Hair follicular keratinocyte (primary cell): ENCODE measurements around the gene HDGFL2. TPM values are rescaled to one million over a fixed set of nuclear protein-coding genes. Genes with fewer than 3 reads are reported as not detected.

Experiments
- total RNA-seq: library from RNA; depleted of rRNA; stranded (reverse); fragments of >200 nt; gene quantifications from 2 replicates; pipeline ENCODE4 v1.2.3, GENCODE V29; 2015

Gene HDGFL2
- total RNA-seq, result 46.5 and 65.3 TPM in 2 replicates

DNA sequence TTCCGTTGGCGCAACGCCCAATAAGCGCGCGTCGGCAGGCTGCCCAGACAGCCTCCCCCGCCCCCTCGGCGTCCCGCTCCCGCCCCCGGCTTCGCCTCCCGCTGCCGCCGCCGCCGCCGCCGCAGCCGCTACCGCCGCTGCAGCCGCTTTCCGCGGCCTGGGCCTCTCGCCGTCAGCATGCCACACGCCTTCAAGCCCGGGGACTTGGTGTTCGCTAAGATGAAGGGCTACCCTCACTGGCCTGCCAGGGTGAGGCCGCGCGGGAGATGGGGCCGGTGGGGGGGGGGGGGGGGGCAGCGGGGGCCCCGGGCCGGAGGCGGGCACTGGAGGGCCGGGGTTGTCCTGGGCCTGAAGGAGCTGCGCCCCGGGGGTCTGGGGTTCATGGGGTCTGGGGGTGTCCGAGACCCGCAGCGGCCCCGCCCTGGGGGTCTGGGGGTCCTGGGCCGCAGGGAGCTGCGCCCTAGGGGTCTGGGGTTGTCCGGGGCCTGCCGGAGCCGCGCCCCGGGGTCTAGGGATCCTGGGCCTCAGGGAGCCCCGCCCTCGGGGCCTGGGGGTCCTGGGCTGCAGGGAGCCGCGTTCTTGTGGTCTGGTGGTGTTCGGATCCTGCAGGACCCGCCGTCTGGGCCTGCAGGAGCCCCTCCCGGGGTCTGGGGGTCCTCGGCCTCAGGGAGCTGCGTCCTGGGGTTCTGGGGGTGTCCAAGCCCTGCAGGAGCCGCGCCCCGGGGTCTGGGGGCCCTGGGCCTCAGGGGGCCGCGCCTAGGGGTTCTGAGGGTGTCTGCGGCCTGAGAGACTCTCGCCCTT is at the start of gene HDGFL2:
TSS of gene HDGFL2 (plus strand) at position 124 of the 801 bp plus-strand sequence. CDS start at position 178, 54 bp downstream.

DNA sequence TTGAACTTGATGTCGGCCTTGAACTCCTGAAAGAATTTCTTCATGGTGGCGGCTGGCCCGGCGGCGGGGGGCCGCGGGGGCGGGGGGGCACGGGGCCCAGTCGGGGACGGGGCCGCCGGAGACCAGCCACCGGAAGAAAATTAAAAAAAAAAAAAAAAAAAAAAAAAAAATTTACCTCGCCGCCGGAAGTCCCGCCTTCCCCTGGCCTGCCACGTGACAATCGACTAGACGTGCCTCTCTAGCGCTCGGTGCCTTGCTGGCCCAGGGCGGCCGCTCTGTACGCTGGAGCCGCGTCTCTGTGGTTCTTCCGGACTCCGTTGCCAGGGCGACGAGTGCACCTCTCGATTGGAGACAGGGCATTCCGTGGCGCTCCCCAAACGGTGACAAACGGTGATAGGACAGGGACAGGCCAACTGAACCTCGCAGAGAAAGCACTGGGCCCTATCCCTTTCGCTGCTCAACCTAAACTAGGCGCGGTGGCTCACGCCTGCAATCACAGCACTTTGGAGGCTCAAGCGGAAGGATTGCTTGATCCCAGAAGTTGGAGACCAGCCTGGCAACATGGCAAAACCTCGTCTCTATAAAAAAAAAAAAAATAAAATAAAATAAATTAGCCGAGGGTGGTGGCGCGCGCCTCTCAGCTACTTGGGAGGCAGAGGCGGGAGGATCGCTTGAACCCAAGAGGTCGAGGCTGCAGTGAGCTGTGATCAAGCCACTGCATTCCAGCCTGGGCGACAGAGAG is 14.3 kb upstream of the HDGFL2 start, which contains the start of gene UBXN6:
TSS of gene UBXN6 (minus strand) at position 141 of the 742 bp plus-strand sequence. CDS start at position 44, 97 bp downstream.

DNA sequence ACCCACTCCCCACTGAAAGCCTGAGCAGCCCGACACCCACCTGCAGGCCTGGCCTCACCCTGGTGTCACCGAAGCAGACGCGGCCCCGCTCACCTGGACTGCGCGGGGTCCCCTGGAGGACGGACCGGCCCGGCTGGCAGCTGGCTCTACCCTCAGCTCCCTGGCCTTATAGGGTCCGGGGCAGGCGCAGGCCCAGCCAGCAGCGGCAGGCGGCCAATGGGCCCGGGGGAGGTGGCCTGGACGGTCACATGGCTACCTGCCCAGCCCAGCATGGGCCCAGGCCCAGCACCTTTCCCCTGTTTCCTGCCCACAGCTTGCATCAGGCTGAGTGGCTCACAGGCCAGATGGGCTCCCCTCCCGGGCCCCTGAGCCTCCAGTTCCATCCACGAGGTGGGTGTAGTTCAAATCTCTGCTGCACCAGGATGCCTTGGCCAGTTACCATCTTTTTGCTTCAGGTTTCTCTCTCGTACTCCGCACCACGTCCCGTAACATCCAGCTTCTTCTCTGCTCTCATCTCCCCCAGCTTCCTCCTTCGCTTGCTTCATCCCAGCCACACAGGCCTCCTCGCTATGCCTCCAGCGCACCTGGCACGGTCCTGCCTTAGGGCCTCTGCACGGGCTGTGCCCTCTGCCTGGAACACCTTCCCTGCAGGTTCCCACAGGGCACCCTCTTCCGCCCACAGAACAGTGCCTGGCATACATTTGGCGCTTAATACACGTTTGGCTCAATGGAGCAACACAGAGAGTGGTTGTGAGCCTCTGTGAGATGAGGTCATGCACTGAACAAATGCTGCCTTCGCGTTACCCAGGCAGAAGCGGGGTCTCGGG is 46.5 kb downstream of the HDGFL2 start, which contains the start of gene PLIN4:
TSS of gene PLIN4 (minus strand) at position 142 of the 827 bp plus-strand sequence. CDS start 214 bp downstream, outside the sequence.

DNA sequence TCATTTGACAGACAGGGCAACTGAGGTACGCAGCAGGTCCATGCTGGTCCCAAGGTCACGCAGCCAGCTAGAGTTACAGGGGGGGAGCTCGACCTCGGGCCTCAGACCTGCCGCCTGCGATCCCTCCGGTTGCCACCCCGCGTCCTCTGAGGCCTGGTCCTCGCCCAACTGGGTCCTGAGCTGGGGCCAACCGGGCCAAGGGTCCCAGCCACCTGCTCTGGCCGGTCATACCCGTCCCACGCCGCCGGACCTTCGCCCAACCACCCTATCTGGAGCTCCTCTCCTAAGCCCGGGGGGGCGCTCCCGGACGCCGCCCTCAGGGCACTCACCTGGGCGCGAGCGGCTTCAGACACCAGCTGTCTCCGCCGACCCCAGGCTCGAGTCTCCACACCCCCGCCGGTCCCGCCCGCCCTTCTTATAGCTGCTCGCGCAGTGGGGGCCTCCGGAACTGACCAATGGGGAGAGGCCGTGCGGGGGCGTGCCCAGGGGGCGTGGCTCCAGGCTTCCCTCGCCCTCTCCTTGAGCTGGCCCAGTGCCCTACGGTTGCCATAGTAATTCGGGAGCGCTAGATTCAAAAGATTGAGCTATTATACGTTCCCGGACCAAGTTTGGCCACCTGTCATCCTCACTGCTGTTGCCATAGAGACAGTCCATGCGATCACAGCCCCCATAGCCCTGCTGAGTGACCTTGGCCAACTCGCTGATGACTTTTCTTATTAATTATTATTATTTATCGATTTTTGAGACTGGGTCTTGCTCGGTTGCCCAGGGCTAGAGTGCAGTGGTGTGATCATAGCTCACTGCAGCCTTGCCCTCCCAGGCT is 63.0 kb downstream of the HDGFL2 start, which contains the start of gene PLIN5:
TSS of gene PLIN5 (minus strand) at position 389 of the 823 bp plus-strand sequence. CDS start 1,150 bp downstream, outside the sequence.

DNA sequence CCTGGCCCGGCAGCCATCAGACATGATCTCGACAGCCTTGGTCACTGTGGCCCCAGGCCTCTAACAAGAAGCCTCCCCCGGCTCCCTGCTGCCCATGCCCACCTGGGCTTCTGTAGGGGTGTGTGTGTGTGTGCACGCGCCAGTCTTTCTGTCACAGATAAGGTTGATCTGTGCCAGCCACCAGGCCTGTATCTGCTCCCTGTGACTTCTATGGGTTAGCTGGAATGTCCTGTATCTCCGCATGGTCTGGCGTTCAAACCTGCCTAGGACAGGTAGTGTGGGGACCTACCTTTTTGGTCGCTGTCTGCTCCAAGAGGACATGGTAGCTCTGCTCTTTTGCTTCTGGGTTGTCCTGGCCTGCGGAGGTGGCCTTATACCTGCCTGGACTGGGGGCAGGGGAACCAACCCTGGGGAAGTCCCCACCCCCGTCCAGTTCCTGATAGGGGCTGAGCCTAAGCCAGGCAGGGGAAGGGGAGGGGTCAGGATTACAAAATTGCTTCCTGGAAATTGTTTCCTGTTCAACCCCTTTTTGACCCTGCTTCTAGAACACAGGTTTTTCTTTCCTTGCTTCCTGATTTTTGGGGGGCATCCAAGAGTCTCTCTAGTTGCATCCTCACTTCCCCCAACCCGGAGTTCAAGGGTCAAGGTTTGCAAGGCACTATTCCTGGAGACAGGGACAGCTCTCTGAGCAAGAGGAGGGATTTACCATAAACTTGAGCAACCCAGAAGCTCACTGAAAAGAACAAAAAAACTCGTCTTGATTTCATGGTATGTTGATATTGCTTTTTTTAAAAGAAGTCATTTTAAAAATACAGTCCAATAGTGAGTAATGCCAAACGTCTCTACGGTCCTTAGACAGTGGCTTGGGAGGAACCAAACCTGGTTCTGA is 67.8 kb downstream of the HDGFL2 start, which contains the start of gene LRG1:
TSS of gene LRG1 (minus strand) at position 344 of the 889 bp plus-strand sequence. CDS start at position 321, 23 bp downstream.

Other genes with a start within 250 kb of the HDGFL2 start
- 0.23 TPM in 1 of 2 replicates, not detected in the other for gene EBI3, start 242.8 kb upstream of the HDGFL2 start, total RNA-seq
- gene YJU2, start 225.2 kb upstream of the HDGFL2 start, total RNA-seq, result 24.7 and 34.5 TPM in 2 replicates
- gene SHD, start 193.0 kb upstream of the HDGFL2 start, total RNA-seq, result not detected in 2 replicates
- gene TMIGD2, start 169.9 kb upstream of the HDGFL2 start, total RNA-seq, result not detected in 2 replicates
- gene FSD1, start 167.7 kb upstream of the HDGFL2 start, total RNA-seq, result 0.80 and 1.1 TPM in 2 replicates
- 52.9 and 103 TPM in 2 replicates for gene STAP2, start 133.5 kb upstream of the HDGFL2 start, total RNA-seq
- gene MPND, start 128.7 kb upstream of the HDGFL2 start, total RNA-seq, result 2.3 and 3.5 TPM in 2 replicates
- 80.9 and 85.8 TPM in 2 replicates for gene SH3GL1, start 71.8 kb upstream of the HDGFL2 start, total RNA-seq
- 6.4 and 19.3 TPM in 2 replicates for gene CHAF1A, start 69.7 kb upstream of the HDGFL2 start, total RNA-seq
- gene UBXN6, start 14.5 kb upstream of the HDGFL2 start, total RNA-seq, result 53.6 and 74.0 TPM in 2 replicates
- 1.1 and 2.1 TPM in 2 replicates for gene PLIN4, start 46.2 kb downstream of the HDGFL2 start, total RNA-seq
- gene PLIN5, start 62.9 kb downstream of the HDGFL2 start, total RNA-seq, result not detected in 2 replicates
- gene LRG1, start 67.7 kb downstream of the HDGFL2 start, total RNA-seq, result not detected in 2 replicates
- gene SEMA6B, start 87.4 kb downstream of the HDGFL2 start, total RNA-seq, result not detected in 2 replicates
- 3.7 and 6.6 TPM in 2 replicates for gene TNFAIP8L1, start 167.2 kb downstream of the HDGFL2 start, total RNA-seq
- gene MYDGF, start 198.0 kb downstream of the HDGFL2 start, total RNA-seq, result 130 and 196 TPM in 2 replicates